HG03066 (cell line): ENCODE data around the gene PWP2.
"Not testable (repeated sequence)": the region's sequence is repeated elsewhere in the genome, so short reads cannot be mapped to it uniquely, and the experiment has no call there.

Experiments used
- ATAC-seq: cut with Tn5 transposase; IDR thresholded peaks from one replicate; pipeline ENCODE4 v1.9.1; 2021; ENCODE audit warnings: low read depth; ENCODE audit not compliant: unreplicated experiment

PWP2 gene

DNA sequence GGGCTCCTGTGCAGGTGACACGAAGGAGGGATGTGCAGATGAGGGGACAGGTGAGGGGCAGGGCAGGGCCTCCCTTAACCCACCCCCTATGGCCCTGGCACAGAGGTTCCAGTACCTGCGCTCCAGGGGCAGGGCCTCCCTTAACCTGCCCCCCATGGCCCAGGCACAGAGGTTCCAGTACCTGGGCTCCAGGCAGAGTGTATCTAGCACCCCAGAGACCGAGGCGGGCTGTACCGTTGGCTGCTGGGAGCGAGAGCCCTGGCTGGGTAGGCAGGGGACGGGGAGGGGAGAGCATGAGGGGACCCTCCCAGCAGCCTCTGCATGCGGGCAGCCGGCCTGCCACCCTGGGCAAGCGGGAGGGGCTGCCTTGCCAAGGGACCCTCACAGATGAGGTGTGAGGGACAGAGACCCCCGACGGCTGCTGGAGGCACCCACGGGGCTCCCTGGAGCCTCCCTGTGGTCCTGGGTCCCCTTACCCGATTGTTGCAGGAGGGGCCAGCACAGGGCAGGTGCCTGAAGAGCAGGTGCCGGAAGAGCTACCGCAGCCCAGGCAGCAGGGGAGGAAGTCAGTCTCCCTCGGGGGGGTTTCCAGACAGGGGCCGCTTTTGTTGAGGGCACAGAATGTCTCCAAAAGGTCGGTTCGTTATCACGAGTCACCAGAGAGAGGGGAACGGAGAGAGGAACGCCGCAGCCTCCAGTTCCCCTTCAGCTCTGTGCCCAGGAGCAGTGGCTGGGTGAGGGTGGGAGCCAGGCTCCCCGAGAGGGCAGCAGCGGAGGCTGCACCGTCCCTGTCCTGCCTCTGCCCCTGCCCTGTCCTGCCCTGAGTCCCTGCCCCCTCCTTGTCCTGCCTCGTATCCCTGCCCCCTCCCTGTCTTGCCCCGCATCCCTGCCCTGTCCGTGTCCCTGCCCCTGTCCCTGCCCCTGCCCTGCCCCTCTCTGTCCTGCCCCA lies 52.4 kb downstream of the PWP2 start:
- ATAC-seq = not testable (repeated sequence)

DNA sequence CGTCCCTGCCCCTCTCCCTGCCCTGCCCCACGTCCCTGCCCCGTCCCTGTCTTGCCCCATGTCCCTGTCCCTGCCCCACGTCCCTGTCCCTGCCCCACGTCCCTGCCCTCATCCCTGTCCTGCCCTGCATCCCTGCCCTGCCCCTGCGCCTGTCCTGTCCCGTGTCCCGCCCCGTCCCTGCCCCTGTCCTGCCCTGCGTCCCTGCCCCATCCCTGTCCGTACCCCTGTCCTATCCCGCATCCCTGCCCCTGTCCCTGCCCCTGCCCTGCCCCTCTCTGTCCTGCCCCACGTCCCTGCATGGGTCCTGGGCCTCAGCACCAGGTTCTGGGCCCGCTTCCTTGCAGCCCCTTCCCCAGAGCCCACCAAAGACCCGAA lies 53.1 kb downstream of the PWP2 start:
- ATAC-seq = not testable (repeated sequence)

DNA sequence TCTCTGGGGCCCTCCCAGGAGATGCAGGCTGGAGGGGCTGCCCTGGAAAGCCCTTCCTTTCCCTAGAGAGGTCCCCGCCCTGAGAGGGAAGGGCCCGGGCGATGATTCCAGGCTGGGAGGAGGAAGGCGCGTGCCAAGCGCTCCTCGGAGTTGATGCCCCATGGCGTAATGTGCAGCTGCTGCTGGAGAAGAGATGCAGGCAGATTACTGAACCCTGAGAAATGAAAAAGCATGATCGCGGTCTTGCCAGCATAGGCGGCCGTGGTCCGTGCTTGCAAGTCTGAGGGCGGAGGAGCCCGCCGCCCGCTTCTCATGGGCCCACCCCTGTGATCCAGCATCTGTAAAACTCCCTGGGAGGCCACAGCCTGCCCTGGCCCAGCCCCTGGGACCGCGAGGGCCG lies 53.6 kb downstream of the PWP2 start:
- not testable (repeated sequence) for ATAC-seq

DNA sequence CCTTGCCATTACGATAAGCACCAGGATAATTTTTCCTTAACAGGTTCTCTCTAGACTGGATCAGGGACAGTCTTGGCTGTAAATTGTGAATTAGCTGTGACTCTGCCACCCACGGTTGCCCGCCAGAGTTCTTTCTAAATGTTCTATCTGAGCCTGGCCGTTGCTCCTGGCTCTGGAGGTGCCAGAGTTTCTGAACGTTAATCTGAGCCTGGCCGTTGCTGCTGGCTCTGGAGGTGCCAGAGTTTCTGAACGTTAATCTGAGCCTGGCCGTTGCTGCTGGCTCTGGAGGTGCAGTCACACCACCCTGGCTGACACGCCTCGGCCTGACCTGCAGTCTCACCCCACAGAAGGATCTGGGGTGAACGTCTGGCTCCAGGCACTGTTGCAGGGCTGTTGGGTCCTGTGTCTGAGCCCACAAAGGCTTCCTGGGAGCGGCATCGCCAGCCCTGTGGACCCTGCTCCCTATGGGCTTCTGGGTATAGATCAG lies 56.0 kb downstream of the PWP2 start:
- ATAC-seq = not testable (repeated sequence)

DNA sequence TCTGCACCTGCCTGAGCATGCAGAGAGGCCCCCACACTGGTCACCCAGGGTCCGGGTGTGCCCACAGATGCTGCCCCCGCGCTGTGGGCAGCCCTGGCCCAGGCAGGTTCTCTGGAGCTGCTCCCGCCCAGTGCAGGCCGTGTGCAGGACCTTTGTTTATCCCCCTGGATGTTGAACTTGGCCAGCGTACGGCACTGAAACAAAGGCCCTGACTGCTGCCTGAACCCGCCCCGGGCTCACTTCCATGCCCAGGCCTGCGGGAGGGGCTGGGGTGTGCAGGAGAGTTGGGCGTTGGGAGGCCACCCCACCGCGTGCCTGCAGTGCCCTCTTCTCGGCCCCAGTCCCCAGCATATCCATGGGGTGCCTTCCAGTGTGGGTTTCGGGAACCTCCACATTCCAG lies 58.7 kb downstream of the PWP2 start:
- not testable (repeated sequence) for ATAC-seq

DNA sequence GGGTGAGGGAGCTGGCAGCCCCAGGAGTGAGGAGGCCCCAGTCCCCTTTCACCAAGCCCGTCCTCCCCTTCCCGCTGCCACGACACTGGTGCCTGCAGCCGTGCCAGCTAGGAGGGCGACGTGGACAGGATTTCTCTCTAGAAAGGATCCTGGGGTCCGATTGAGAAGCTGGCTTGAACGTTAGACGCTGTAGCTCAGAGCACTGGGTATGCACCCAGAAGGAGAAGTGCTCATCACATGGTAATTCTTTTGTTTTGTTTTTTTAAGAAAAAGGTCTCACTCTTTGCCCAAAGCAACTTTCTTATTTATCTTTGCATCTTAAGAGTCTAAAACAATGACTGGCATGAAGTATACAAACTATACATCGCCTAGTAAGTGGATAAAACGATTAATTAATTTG lies 60.3 kb downstream of the PWP2 start:
- not testable (repeated sequence) for ATAC-seq

DNA sequence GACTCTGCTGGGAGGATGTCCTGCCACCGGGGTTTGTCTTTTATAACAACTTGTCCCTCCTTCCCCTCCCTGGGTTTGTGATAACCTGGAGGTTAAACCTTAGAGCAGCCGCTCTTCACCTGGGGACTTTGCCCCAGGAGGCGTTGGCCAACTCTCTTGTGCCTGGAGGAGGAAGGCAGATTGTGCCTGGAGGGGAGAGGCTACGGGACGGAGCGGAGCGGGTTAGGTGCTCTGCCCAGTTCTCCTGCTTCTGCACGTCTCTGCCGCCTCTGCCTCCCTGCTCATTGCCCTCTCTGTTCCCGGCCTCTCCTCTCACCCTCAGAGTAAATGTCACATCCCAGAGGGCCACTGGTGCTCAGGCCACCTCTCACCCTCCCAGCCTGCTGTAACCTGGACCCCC lies 63.1 kb downstream of the PWP2 start:
- ATAC-seq = not testable (repeated sequence)

DNA sequence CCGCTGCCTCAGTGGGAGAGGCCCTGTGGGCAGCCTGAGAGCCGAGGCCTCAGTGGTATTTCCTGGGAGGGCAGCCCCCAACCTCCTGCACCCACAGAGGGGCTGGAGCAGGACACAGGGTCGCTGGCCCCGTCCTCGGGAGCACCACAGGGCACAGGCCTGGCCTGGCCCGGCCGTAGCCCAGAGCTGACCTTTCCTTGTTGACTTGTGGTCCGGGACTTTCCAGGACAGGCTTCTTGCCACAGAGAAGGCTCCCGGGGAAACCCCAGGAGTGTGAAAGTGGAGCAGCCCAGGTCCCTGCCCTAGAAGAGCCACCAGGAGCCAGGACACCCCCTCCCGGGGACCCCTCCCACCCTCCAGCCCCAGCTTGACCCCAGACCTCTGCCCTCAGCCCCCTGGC lies 63.7 kb downstream of the PWP2 start:
- not testable (repeated sequence) for ATAC-seq

DNA sequence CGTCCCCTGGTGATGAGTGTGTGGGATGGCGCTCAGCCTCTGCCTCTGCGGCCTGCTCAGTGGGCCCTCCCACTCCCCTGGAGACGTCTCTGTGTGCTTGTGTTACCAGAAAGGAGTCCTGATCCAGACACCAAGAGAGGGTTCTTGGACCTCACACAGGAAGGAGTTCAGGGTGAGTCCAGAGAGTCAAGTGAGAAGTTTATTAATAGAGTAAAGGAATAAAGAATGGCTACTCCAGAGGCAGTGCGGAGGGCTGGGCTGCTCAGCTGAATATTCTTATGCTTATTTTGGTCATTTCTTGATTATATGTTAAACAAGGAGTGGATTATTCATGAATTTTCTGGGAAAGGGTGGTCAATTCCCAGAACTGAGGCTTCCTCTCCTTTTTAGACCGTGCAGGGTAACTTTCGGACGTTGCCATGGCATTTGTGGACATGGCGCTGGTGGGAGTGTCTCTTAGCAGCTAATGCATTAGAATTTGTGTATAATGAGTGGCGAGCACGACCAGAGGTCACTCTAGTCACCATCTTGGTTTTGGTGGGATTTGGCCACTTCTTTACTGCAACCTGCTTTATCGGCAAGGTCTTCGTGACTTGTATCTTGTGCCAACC lies 64.9 kb downstream of the PWP2 start:
- ATAC-seq = not testable (repeated sequence)

DNA sequence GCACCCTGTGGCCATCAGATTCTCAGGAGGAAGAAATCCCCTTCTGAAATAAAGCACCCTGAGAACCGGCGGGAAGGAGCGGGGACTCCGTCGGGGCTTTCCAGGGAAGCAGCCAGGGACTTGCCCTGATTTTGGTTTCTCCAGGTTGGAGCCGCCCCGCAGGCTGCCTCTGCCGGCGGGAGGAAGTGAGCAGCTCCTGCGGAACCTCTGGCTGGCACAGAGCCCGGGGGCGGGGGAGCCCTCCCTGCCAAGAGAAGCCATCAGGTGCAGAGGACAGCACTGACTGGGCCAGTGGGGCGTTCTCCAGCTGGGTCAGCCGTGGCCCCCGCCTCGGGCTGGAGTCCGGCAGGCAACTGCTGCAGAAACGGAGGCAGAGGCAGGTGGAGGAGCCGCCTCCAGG lies 65.5 kb downstream of the PWP2 start:
- not testable (repeated sequence) for ATAC-seq

DNA sequence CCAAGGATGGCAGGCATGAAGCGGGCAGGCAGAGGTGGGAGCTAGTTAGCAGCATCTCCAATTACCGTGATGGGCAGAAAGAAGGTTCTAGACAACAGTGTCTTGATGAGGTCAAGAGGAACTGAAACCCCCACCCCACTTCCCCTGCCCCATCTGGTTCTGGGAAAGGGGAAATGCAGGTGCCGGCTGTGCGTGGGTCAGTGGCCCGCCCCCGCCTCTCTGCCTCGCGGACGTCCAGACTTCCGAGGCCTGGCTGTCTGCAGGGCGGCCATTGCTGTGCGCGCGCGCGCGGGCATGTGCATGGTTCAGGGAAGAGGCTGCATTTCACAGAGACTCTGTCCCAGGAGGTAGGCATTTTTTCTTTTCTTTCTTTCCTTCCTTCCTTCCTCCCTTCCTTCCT lies 68.0 kb downstream of the PWP2 start:
- peak; percentile 60 for ATAC-seq

DNA sequence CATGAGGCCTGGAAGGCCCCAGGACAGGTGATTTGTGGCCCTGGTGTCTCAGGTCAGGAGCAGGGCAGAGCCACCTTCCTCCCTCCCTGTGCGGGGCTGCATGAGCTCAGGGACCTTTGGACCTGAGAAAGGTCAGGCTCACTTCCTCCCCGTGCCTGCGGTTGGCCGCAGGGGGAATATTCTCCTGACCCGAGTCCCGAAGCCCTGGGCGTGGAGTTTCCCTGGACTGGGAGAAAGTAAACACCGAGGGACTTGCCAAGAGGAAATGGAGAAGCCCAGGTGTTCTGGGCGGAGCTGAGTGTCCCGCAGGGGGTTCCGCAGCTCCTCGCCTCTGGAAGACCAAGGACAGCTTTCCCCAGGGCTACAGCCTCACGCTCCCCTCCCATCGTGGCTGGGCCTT lies 68.9 kb downstream of the PWP2 start:
- not testable (repeated sequence) for ATAC-seq
